Activated CD8-positive, alpha-beta T cell treated with anti-CD3 and anti-CD28 coated beads for 36 hours (primary cell): ENCODE measurements around the gene ANKRD44. TPM values are rescaled to one million over a fixed set of nuclear protein-coding genes. Genes with fewer than 3 reads are reported as not detected.

Experiments used
- ATAC-seq: fragments of 200-7000 bp; cut with Tn5 transposase; one replicate; pipeline ENCODE4 v1.10.0; 2021; ENCODE audit warnings: mild to moderate bottlenecking, moderate library complexity
- CTCF ChIA-PET: fragments of 350-600 bp; sonication (Branson Sonifier 250); formaldehyde crosslinking; loops from one replicate; lab custom pipeline; 2021; ENCODE audit warnings: antibody characterized with exemption; lab: Charles Lee
- POLR2A ChIA-PET: fragments of 350-600 bp; sonication (Branson Sonifier 250); formaldehyde crosslinking; loops from one replicate; lab custom pipeline; 2021; ENCODE audit warnings: antibody characterized with exemption; lab: Charles Lee
- DNase-seq: peaks from one replicate; pipeline ENCODE4 v3.0.0-alpha.2; 2020
- H3K27ac Mint-ChIP-seq: one replicate; pipeline ENCODE4 v1.8.0; 2021; ENCODE audit warnings: mild to moderate bottlenecking, mixed read lengths
- H3K27me3 Mint-ChIP-seq: one replicate; pipeline ENCODE4 v1.8.0; 2021; ENCODE audit warnings: mixed read lengths
- H3K36me3 Mint-ChIP-seq: one replicate; pipeline ENCODE4 v1.8.0; 2021; ENCODE audit warnings: low read depth, mixed read lengths
- H3K4me1 Mint-ChIP-seq: one replicate; pipeline ENCODE4 v1.8.0; 2021; ENCODE audit warnings: low read depth, mixed read lengths
- H3K4me3 Mint-ChIP-seq: one replicate; pipeline ENCODE4 v1.8.0; 2021; ENCODE audit warnings: mild to moderate bottlenecking, moderate library complexity, mixed read lengths
- H3K9me3 Mint-ChIP-seq: one replicate; pipeline ENCODE4 v1.8.0; 2021; ENCODE audit warnings: mixed read lengths
- intact Hi-C: fragments of 100-400 bp; cut with micrococcal nuclease; formaldehyde crosslinking; loops from one replicate; pipeline ENCODE4 v1.10.0; 2022
- total RNA-seq, 2 experiments: library from RNA; stranded (reverse); gene quantifications; one replicate each; pipeline ENCODE4 v1.2.3, GENCODE V29; 2021
- TF ChIP-seq, protein P1 (sequence below): fragments of 200-600 bp; IDR thresholded peaks from one replicate; pipeline ENCODE4 v1.8.0; 2022; ENCODE audit warnings: antibody characterized with exemption, mild to moderate bottlenecking

ANKRD44 gene
- total RNA-seq, 2 experiments from 2014 or later, result 131 to 132 TPM

DNA sequence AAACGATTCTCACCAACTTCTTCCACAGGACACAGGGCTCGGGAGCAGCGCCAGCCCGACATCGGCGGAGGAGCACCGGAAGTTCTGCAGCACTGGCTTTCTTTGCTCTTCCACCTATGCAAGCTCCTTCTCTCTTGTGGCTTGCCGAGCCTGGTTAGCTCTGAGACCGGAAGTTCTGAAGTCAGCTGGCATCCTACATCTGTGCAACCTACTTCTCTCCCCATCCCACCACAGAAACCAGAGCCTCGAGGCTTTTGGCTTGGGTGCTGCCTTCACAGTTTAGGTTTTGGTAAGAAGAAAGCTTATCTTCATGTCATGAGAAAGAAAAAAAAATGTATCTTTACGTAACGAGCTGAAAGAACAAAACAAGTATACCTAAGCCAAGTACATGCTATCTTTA lies 111.7 kb downstream of the ANKRD44 start:
- peaks cover 89% of the 10 kb centered on the region for H3K4me1 Mint-ChIP-seq
- intact Hi-C loops, result loop anchor here (2.0 to 5.0 kb wide), 2 partner anchors 38 to 110 kb away; no protein-coding TSS in a partner anchor
- CTCF ChIA-PET, result interaction anchor here (0.6 to 3.9 kb wide), 14 partner anchors 8 to 162 kb away, joined by 3 to 29 read pairs (median 4); partner anchors contain the start of gene ANKRD44
- peak overlapping the region; percentile 78 for H3K4me3 Mint-ChIP-seq
- no peaks in the 10 kb centered on the region for H3K27me3 Mint-ChIP-seq
- DNase-seq (peak; percentile 96), ATAC-seq (peak; percentile 86)
- POLR2A ChIA-PET, result interaction anchor here (0.6 to 4.1 kb wide), 15 partner anchors 8 to 111 kb away, joined by 3 to 36 read pairs (median 3); partner anchors contain the start of gene ANKRD44
- H3K27ac Mint-ChIP-seq, result peak overlapping the region; percentile 94
- TF ChIP-seq, protein P1, sequence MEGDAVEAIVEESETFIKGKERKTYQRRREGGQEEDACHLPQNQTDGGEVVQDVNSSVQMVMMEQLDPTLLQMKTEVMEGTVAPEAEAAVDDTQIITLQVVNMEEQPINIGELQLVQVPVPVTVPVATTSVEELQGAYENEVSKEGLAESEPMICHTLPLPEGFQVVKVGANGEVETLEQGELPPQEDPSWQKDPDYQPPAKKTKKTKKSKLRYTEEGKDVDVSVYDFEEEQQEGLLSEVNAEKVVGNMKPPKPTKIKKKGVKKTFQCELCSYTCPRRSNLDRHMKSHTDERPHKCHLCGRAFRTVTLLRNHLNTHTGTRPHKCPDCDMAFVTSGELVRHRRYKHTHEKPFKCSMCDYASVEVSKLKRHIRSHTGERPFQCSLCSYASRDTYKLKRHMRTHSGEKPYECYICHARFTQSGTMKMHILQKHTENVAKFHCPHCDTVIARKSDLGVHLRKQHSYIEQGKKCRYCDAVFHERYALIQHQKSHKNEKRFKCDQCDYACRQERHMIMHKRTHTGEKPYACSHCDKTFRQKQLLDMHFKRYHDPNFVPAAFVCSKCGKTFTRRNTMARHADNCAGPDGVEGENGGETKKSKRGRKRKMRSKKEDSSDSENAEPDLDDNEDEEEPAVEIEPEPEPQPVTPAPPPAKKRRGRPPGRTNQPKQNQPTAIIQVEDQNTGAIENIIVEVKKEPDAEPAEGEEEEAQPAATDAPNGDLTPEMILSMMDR, result no peak
- peaks cover 5% of the 10 kb centered on the region for H3K9me3 Mint-ChIP-seq
- peaks cover 43% of the 10 kb centered on the region for H3K36me3 Mint-ChIP-seq

GRCh38 chr2:197197895-197198311 lies 112.7 kb downstream of the ANKRD44 start:
- Mint-ChIP-seq H3K27me3 (no peaks in the 10 kb centered on the region), H3K36me3 (peaks cover 34% of the 10 kb centered on the region), H3K4me3 (peak overlapping the region; percentile 78), H3K4me1 (peaks cover 85% of the 10 kb centered on the region), H3K27ac (peak overlapping the region; percentile 94), H3K9me3 (peaks cover 5% of the 10 kb centered on the region)
- TF ChIP-seq, protein P1, result no peak
- ATAC-seq, result no peak
- ChIA-PET CTCF (interaction anchor here (0.6 to 3.9 kb wide), 11 partner anchors 8 to 180 kb away, joined by 3 to 29 read pairs (median 4); no protein-coding TSS in a partner anchor), POLR2A (interaction anchor here (0.9 to 4.1 kb wide), 10 partner anchors 12 to 112 kb away, joined by 3 to 36 read pairs (median 3); partner anchors contain the start of gene ANKRD44)
- intact Hi-C loops, result loop anchor here (2.0 to 5.0 kb wide), 2 partner anchors 39 to 111 kb away; no protein-coding TSS in a partner anchor
- DNase-seq, result no peak

DNA sequence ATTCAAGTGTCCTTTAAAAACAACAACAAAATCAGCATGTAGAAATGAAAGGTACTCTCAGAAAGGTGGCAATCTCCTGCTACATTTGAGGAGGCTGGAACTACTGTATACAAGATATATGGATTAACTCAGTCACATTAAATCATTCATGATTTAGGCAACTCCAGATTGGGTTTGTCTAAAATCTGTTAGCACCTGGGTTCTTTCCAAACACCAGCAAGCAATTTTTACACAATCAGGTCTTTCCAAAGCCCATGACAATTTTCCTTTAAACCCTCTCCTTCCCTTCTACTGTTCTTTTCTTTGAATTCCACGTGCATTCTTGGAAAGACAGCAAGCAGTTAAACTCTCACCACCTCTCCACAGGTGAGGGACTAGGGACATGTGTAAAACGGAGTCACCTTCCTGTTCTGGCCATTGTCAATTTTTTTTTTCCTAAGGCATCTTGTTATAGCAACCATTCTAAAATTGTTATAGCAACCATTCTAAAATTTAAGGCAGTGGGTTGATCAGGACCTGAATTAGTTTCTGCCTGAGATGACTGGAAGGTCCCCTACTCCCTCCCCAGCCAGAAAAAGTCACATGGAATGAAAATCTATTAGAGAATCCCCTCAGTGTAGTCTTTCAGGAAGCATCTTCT lies 113.9 kb downstream of the ANKRD44 start:
- ATAC-seq, result peak; percentile 22
- ChIA-PET POLR2A (interaction anchor here (1.4 to 4.1 kb wide), 2 partner anchors 43 to 114 kb away, joined by 3 to 34 read pairs; partner anchors contain the start of gene ANKRD44), CTCF (interaction anchor here (0.7 to 3.9 kb wide), 8 partner anchors 11 to 131 kb away, joined by 3 to 29 read pairs (median 3); no protein-coding TSS in a partner anchor)

DNA sequence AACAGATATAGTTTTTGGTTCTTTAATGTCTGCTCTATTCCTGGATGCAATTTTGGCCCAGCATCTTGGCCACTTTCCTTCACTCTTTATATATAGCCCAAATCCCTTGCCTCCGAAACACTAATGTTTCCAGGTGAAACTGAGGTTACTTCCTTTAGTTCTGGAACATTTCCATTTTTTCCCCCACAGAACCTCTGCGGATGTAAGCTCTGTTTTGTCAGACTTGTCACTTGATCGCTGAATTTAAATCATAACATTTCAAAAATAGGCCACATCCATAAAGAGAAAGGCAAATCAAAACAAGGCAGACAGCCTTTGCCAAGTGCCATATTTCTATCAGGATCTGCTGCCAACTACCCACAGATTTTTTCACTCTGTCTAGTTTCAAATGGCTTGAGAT lies 115.1 kb downstream of the ANKRD44 start:
- POLR2A ChIA-PET, result interaction anchor here (1.2 to 4.1 kb wide), 2 partner anchors 99 to 115 kb away, joined by 3 to 34 read pairs; partner anchors contain the start of gene ANKRD44
- Mint-ChIP-seq H3K36me3 (peaks cover 22% of the 10 kb centered on the region), H3K4me3 (peak overlapping the region; percentile 26), H3K27ac (peak overlapping the region; percentile 94), H3K9me3 (peaks cover 3% of the 10 kb centered on the region), H3K27me3 (no peaks in the 10 kb centered on the region), H3K4me1 (peaks cover 85% of the 10 kb centered on the region)
- TF ChIP-seq, protein P1, result no peak
- intact Hi-C loops, result loop anchor here (5.0 kb wide), 1 partner anchor 42 kb away; no protein-coding TSS in a partner anchor
- ATAC-seq (no peak), DNase-seq (no peak)
- CTCF ChIA-PET, result interaction anchor here (0.7 to 1.7 kb wide), 6 partner anchors 27 to 114 kb away, joined by 3 to 4 read pairs (median 3); no protein-coding TSS in a partner anchor

More for the DNA sequence above, 113.9 kb downstream of the ANKRD44 start:
- intact Hi-C loops, result loop anchor here (5.0 kb wide), 1 partner anchor 41 kb away; no protein-coding TSS in a partner anchor
- Mint-ChIP-seq H3K36me3 (peaks cover 23% of the 10 kb centered on the region), H3K4me1 (peaks cover 85% of the 10 kb centered on the region), H3K9me3 (peaks cover 3% of the 10 kb centered on the region), H3K27ac (peak overlapping the region; percentile 94), H3K4me3 (peak overlapping the region; percentile 78), H3K27me3 (no peaks in the 10 kb centered on the region)
- DNase-seq, result no peak
- TF ChIP-seq, protein P1, result no peak
